HG03469 (cell line): ENCODE results near the gene PTPN6.
"Not testable (repeated sequence)": the region's sequence is repeated elsewhere in the genome, so short reads cannot be mapped to it uniquely, and the experiment has no call there.

Experiments used
- ATAC-seq: cut with Tn5 transposase; IDR thresholded peaks from one replicate; pipeline ENCODE4 v1.9.1; 2021; ENCODE audit warnings: mild to moderate bottlenecking, moderate library complexity, moderate number of reproducible peaks; ENCODE audit not compliant: unreplicated experiment

The PTPN6 gene

GRCh38 chr12:6950811-6951540 is at the start of gene PTPN6:
TSS of gene PTPN6 (plus strand) at chr12:6951356. CDS start at chr12:6951513, 157 bp downstream.
- no peak for ATAC-seq

GRCh38 chr12:6902448-6902847 is 48.7 kb upstream of the PTPN6 start:
- no peak for ATAC-seq

- no peak for ATAC-seq
Measured at GRCh38 chr12:6903722-6904121, 47.4 kb upstream of the PTPN6 start.

GRCh38 chr12:6904280-6905276 is 46.6 kb upstream of the PTPN6 start, which contains the start of gene LRRC23:
TSS of gene LRRC23 (plus strand) at chr12:6904822. CDS start at chr12:6905634, 812 bp downstream.
- no peak for ATAC-seq

GRCh38 chr12:6905414-6906040 is 45.6 kb upstream of the PTPN6 start:
- ATAC-seq: no peak

- not testable (repeated sequence) for ATAC-seq
Measured at GRCh38 chr12:6908141-6908540, 43.0 kb upstream of the PTPN6 start.

GRCh38 chr12:6909421-6910145 is 41.6 kb upstream of the PTPN6 start:
- ATAC-seq: no peak

- no peak for ATAC-seq
Measured at GRCh38 chr12:6912164-6912935, 38.8 kb upstream of the PTPN6 start.

GRCh38 chr12:6914246-6914946 is 36.8 kb upstream of the PTPN6 start, which contains the start of gene ENO2:
TSS of gene ENO2 (plus strand) at chr12:6914580. CDS start at chr12:6915833, 1,253 bp downstream.
- no peak for ATAC-seq

GRCh38 chr12:6914947-6915788 is 36.0 kb upstream of the PTPN6 start:
- no peak for ATAC-seq

GRCh38 chr12:6915789-6916285 is 35.3 kb upstream of the PTPN6 start:
- ATAC-seq: no peak

- no peak for ATAC-seq
Measured at GRCh38 chr12:6916426-6917200, 34.5 kb upstream of the PTPN6 start.

GRCh38 chr12:6917491-6918231 is 33.5 kb upstream of the PTPN6 start:
- no peak for ATAC-seq

GRCh38 chr12:6919588-6919987 is 31.6 kb upstream of the PTPN6 start:
- no peak for ATAC-seq

GRCh38 chr12:6921539-6921938 is 29.6 kb upstream of the PTPN6 start:
- no peak for ATAC-seq
